Panc1 (cell line): ENCODE measurements around the gene CHID1. TPM values are rescaled to one million over a fixed set of nuclear protein-coding genes. Genes with fewer than 3 reads are reported as not detected.
A peak's percentile ranks its signal among the peaks of the same experiment; 100 is the strongest.

ENCODE experiments used
- ATAC-seq: fragments of 200-7000 bp; cut with Tn5 transposase; 2 replicates; pipeline ENCODE4 v1.9.1; 2020; ENCODE audit warnings: mild to moderate bottlenecking, moderate library complexity
- BruUV-seq: library from RNA; stranded (reverse); fragments of 400-500 nt; replicated peaks from 2 replicates; lab custom pipeline; 2021; lab: Mats Ljungman, UMichigan
- CTCF ChIA-PET: fragments of 300-600 bp; sonication (Branson Sonifier 250); formaldehyde crosslinking; loops from one replicate; lab custom pipeline; 2022; ENCODE audit warnings: antibody characterized with exemption; lab: Charles Lee
- POLR2A ChIA-PET: fragments of 300-600 bp; sonication (Branson Sonifier 250); formaldehyde crosslinking; loops from one replicate; lab custom pipeline; 2022; ENCODE audit warnings: antibody characterized with exemption; lab: Charles Lee
- DNase-seq: peaks from one replicate; pipeline ENCODE4 v3.0.0-alpha.2; 2010; ENCODE audit warnings: low read depth, low spot score
- H3K27ac ChIP-seq: 2 replicates; pipeline ENCODE4 v1.5.1; 2011; ENCODE audit warnings: mild to moderate bottlenecking, low read length, inconsistent platforms
- H3K27me3 ChIP-seq: fragments of 200-500 bp; sonication (Bioruptor generic); 2 replicates; pipeline ENCODE4 v1.6.0; 2014; ENCODE audit warnings: low read length, inconsistent platforms; ENCODE audit not compliant: control insufficient read depth, insufficient read depth
- H3K36me3 ChIP-seq: fragments of 200-500 bp; sonication (Bioruptor generic); 2 replicates; pipeline ENCODE4 v1.5.1; 2014; ENCODE audit warnings: inconsistent platforms, mild to moderate bottlenecking, low read length, moderate library complexity; ENCODE audit not compliant: control insufficient read depth, insufficient read depth
- H3K4me1 ChIP-seq: 2 replicates; pipeline ENCODE4 v1.5.1; 2011; ENCODE audit warnings: inconsistent platforms, mild to moderate bottlenecking, low read length, moderate library complexity; ENCODE audit not compliant: control insufficient read depth, insufficient read depth
- H3K4me3 ChIP-seq, 2 experiments: 2 replicates each; pipeline ENCODE4 v1.5.1; 2011 to 2012; ENCODE audit warnings: low read depth in 2 of 2, low read length in 2 of 2, mild to moderate bottlenecking in 2 of 2, inconsistent platforms in 1 of 2, moderate library complexity in 1 of 2
- H3K9me3 ChIP-seq: fragments of 200-500 bp; sonication (Bioruptor generic); 2 replicates; pipeline ENCODE4 v1.5.1; 2014; ENCODE audit warnings: low read depth, mild to moderate bottlenecking, inconsistent platforms, low read length, moderate library complexity; ENCODE audit not compliant: control insufficient read depth, insufficient read depth
- POLR2AphosphoS5 ChIP-seq: IDR thresholded peaks from 2 replicates; pipeline ENCODE4 v1.6.1; 2012; ENCODE audit warnings: mild to moderate bottlenecking, low read depth, low read length, moderate library complexity
- SIN3A ChIP-seq: IDR thresholded peaks from 2 replicates; pipeline ENCODE4 v1.6.1; 2012; ENCODE audit warnings: low read depth, mild to moderate bottlenecking, low read length, moderate library complexity, borderline replicate concordance; ENCODE audit not compliant: insufficient read depth
- TCF7L2 ChIP-seq: IDR thresholded peaks from 2 replicates; pipeline ENCODE4 v1.6.1; 2011; ENCODE audit warnings: mild to moderate bottlenecking, low read depth, low read length, inconsistent platforms
- in situ Hi-C: cut with HindIII; loops from 2 replicates; pipeline ENCODE4 v1.10.0; 2016; ENCODE audit warnings: low sequenced_read_pairs, low pct_unique_long_range_greater_than_20kb
- intact Hi-C: fragments of 100-400 bp; cut with micrococcal nuclease; formaldehyde crosslinking; loops from one replicate; pipeline ENCODE4 v1.10.0; 2022; ENCODE audit not compliant: unreplicated experiment
- total RNA-seq: library from RNA; stranded (reverse); gene quantifications from one replicate; pipeline ENCODE4 v1.2.1, GENCODE V29; 2021; ENCODE audit not compliant: unreplicated experiment
- TF ChIP-seq, protein P1 (sequence below): fragments of 450-650 bp; IDR thresholded peaks from 2 replicates; pipeline ENCODE4 v1.5.1; 2017; ENCODE audit warnings: mild to moderate bottlenecking
- TF ChIP-seq, protein P2 (sequence below), 2 experiments: IDR thresholded peaks; 2 replicates each; pipeline ENCODE4 v1.6.1; 2011 to 2012; ENCODE audit warnings: low read depth in 2 of 2, control low read depth in 1 of 2, low read length in 1 of 2, mild to moderate bottlenecking in 1 of 2, moderate library complexity in 1 of 2; ENCODE audit not compliant: insufficient read depth in 1 of 2

Gene CHID1
- total RNA-seq, 1 experiment from 2014 or later, result 224 TPM

DNA sequence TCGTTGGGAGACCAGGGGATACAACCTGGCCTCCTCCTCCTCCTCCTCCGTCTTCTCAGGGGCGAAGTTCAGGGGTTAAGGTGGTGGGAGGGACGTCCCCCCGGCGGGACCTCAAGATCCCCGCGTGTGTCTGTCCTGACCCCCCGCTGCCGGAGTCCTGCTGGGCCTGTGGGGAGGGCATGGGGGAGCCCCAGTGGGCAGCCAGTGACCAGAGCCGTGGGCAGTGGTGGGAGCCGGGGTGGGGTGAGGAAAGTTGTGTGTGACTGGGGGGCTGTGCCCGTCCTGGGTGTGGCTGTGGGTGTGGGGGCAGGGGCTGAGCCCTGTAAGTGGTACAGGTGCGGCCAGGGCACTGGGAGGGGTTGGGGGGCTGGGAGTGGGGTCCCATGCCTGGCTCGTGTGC, 57.8 kb downstream of the CHID1 start:
- POLR2A ChIA-PET, result no interaction called here
- DNase-seq (no peak), ATAC-seq (no peak)
- in situ Hi-C loops, result no loop called here
- peaks cover 45% of the 10 kb centered on the region for H3K4me1 ChIP-seq
- H3K9me3 ChIP-seq, result no peaks in the 10 kb centered on the region
- no TSS peak for BruUV-seq
- CTCF ChIA-PET, result interaction anchor here (0.7 kb wide), 1 partner anchor 236 kb away, joined by 4 read pairs; no protein-coding TSS in a partner anchor
- H3K27ac ChIP-seq, result no peak overlapping the region; the same call in 1 of the 2 replicates
- intact Hi-C loops, result no loop called here
- no peaks in the 10 kb centered on the region for H3K27me3 ChIP-seq
- peaks cover 3% of the 10 kb centered on the region; the same call in 1 of the 2 replicates for H3K36me3 ChIP-seq
- H3K4me3 ChIP-seq, result no peak overlapping the region
- TF ChIP-seq TCF7L2 (no peak), SIN3A (no peak), POLR2AphosphoS5 (no peak)
- TF ChIP-seq, protein P1, sequence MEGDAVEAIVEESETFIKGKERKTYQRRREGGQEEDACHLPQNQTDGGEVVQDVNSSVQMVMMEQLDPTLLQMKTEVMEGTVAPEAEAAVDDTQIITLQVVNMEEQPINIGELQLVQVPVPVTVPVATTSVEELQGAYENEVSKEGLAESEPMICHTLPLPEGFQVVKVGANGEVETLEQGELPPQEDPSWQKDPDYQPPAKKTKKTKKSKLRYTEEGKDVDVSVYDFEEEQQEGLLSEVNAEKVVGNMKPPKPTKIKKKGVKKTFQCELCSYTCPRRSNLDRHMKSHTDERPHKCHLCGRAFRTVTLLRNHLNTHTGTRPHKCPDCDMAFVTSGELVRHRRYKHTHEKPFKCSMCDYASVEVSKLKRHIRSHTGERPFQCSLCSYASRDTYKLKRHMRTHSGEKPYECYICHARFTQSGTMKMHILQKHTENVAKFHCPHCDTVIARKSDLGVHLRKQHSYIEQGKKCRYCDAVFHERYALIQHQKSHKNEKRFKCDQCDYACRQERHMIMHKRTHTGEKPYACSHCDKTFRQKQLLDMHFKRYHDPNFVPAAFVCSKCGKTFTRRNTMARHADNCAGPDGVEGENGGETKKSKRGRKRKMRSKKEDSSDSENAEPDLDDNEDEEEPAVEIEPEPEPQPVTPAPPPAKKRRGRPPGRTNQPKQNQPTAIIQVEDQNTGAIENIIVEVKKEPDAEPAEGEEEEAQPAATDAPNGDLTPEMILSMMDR, result no peak
- TF ChIP-seq, protein P2, sequence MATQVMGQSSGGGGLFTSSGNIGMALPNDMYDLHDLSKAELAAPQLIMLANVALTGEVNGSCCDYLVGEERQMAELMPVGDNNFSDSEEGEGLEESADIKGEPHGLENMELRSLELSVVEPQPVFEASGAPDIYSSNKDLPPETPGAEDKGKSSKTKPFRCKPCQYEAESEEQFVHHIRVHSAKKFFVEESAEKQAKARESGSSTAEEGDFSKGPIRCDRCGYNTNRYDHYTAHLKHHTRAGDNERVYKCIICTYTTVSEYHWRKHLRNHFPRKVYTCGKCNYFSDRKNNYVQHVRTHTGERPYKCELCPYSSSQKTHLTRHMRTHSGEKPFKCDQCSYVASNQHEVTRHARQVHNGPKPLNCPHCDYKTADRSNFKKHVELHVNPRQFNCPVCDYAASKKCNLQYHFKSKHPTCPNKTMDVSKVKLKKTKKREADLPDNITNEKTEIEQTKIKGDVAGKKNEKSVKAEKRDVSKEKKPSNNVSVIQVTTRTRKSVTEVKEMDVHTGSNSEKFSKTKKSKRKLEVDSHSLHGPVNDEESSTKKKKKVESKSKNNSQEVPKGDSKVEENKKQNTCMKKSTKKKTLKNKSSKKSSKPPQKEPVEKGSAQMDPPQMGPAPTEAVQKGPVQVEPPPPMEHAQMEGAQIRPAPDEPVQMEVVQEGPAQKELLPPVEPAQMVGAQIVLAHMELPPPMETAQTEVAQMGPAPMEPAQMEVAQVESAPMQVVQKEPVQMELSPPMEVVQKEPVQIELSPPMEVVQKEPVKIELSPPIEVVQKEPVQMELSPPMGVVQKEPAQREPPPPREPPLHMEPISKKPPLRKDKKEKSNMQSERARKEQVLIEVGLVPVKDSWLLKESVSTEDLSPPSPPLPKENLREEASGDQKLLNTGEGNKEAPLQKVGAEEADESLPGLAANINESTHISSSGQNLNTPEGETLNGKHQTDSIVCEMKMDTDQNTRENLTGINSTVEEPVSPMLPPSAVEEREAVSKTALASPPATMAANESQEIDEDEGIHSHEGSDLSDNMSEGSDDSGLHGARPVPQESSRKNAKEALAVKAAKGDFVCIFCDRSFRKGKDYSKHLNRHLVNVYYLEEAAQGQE (IDR thresholded peaks at IDR 0.05; ENCODE audit: insufficient read depth in 1 of 2, low read depth in 2 of 2, low read length in 1 of 2), result no peak

DNA sequence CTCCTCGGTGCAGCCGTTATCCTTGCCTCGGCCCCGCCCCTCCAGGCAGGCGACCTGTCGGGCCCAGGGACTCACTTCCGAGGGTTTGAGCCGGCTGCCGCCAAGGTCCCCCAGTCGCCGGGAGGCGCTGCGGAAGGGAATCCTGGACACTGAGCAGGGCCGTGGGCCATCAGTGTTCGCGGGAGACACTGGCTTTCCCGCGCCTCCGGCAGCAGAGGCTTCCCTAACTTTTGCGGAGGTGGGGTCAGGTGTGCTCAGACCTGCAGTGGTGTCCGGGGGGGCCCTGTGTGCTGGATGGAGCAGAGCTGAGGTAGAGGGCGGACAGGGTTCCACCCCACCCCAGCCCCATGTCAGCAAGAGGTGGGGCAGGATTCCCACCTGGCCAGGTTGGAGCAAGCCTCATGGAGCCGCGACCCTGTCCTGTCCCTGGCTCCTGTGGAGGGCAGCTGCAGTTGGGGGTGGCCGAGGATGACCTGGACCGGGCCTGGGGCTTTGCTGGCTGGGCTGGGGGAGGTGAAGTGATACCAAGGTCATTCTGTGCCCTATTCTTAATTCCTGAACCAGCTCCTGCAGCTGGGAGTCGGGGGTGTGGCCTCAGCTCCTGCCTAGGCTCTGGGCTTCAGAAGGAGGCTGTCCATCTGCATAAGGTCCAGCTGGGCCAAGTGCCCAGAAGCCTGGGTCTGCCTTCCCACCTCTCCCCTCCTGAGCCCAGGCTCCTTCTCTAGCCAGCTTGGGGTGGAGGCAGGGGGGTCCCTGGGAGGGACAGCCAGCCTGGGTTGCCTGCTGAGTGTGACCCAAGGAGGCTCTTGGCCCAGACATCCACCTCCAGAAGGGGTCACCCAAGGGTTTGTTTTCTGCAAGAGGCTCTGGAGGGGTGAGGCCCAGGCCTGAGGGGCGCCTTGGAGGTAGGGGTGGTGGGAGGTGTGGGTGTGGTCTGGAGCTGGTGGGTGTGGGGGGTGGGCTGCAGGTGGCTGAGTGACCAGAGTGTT, 59.5 kb downstream of the CHID1 start:
- no peak overlapping the region for H3K4me3 ChIP-seq
- H3K4me1 ChIP-seq, result peaks cover 45% of the 10 kb centered on the region
- no peak overlapping the region for H3K27ac ChIP-seq
- in situ Hi-C loops (no loop called here), intact Hi-C loops (no loop called here)
- DNase-seq (no peak), ATAC-seq (peak; percentile 39)
- H3K27me3 ChIP-seq, result no peaks in the 10 kb centered on the region
- POLR2A ChIA-PET, result no interaction called here
- CTCF ChIA-PET, result interaction anchor here (0.6 kb wide), 1 partner anchor 38 kb away, joined by 3 read pairs; no protein-coding TSS in a partner anchor
- no TSS peak for BruUV-seq
- H3K36me3 ChIP-seq, result peaks cover 3% of the 10 kb centered on the region; the same call in 1 of the 2 replicates
- TF ChIP-seq SIN3A, result no peak
- TF ChIP-seq, protein P2 (IDR thresholded peaks at IDR 0.05; ENCODE audit: insufficient read depth in 1 of 2, low read depth in 2 of 2, low read length in 1 of 2), result no peak
- TF ChIP-seq, protein P1, result no peak; the same call in 1 of the 2 replicates
- no peak for TF ChIP-seq POLR2AphosphoS5
- no peak for TF ChIP-seq TCF7L2
- H3K9me3 ChIP-seq, result no peaks in the 10 kb centered on the region
